Thyroid gland (tissue), 4 donors: Measurements from ENCODE around the gene CTNNA2.

Source experiments
- POLR2A ChIP-seq, 2 donors: fragments of 450-650 bp; IDR thresholded peaks; one replicate each; pipeline ENCODE4 v1.6.1; 2017; ENCODE audit warnings: antibody characterized with exemption in 2 of 2, mild to moderate bottlenecking in 2 of 2, moderate library complexity in 1 of 2
- TF ChIP-seq, protein P1 (sequence below), 6 experiments: fragments of 200-600 bp in 3 of 6; fragments of 450-650 bp in 3 of 6; sonication (generic) in 3 of 6; IDR thresholded peaks; one replicate each; pipeline ENCODE4 v1.5.1; 2016 to 2019; ENCODE audit warnings: antibody characterized with exemption in 6 of 6, mild to moderate bottlenecking in 2 of 6, inconsistent platforms in 1 of 6, moderate library complexity in 1 of 6

DNA sequence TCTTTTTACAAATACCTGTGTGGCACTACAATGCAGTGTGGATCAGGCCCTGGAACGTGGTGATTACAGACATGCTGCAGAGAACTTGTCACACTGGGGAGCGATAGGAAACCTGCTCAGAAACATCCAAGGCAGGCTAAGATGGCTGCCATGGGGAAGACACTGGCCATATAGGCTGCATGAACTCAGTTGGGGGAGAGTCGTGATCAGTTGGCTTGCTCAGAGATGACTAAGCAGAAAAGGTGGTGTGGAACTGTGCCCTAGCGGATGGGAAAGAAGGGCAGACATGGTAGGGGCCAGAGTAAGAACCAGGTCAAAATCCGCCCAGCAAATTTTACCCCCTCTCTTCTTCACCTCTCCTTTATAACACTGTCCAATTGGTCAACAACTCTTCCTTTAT is 483.9 kb downstream of the CTNNA2 start:
- TF ChIP-seq, protein P1, sequence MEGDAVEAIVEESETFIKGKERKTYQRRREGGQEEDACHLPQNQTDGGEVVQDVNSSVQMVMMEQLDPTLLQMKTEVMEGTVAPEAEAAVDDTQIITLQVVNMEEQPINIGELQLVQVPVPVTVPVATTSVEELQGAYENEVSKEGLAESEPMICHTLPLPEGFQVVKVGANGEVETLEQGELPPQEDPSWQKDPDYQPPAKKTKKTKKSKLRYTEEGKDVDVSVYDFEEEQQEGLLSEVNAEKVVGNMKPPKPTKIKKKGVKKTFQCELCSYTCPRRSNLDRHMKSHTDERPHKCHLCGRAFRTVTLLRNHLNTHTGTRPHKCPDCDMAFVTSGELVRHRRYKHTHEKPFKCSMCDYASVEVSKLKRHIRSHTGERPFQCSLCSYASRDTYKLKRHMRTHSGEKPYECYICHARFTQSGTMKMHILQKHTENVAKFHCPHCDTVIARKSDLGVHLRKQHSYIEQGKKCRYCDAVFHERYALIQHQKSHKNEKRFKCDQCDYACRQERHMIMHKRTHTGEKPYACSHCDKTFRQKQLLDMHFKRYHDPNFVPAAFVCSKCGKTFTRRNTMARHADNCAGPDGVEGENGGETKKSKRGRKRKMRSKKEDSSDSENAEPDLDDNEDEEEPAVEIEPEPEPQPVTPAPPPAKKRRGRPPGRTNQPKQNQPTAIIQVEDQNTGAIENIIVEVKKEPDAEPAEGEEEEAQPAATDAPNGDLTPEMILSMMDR (IDR thresholded peaks at IDR 0.05), result no peak
- no peak for TF ChIP-seq POLR2A (IDR thresholded peaks at IDR 0.05)
